Measurements from ENCODE around the gene ACOXL. TPM values are rescaled to one million over a fixed set of nuclear protein-coding genes. Genes with fewer than 3 reads are reported as not detected.

ACOXL gene
- total RNA-seq, 2 experiments from 2014 or later: not detected

DNA sequence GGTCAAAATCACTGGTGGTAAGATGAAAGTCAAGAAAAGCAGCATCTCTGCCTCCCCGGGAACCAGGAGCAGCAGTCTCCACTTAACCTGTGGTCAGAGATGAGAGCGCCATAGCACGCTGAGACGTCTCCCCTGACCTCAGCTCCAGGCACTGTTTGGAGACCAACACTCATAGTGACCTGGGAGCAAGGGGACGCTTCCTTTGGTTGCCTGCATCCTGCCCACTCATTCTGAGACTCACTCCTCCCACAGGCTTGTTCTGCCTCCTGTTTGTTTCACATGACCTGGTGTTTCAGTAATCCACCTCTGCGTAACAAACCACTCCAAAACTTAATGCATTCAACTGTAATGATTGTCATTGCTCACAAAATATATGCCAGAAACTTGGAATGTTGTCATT is 139.3 kb downstream of the ACOXL start:
- Mint-ChIP-seq H3K27me3 (peaks cover 9% of the 10 kb centered on the region), H3K36me3 (no peaks in the 10 kb centered on the region), H3K4me1 (peaks cover 51% of the 10 kb centered on the region), H3K4me3 (no peak overlapping the region), H3K27ac (no peak overlapping the region), H3K9me3 (no peaks in the 10 kb centered on the region)
- no peak for ATAC-seq (ENCODE audit: low read depth)
- POLR2A ChIA-PET: no interaction called here
- DNase-seq: no peak

DNA sequence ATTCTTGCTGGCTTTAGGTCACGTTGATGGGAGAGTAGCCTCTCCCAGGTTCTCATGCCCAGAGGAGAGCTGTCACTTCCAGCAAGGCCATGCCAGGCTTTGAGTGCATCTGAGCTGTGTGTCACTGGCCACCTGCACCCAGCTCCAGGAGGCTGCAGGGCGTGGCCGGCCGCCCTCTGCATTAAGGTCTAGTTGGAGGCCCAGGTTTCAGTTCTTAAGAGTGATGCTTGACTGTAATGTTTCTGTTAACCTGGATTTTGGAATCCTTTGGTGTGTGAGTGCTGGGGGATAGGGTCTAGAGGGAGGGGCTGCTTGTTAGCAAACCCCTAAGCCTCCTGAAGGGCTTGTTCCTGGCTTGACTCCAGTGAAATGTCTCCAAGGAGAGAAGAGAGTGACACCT is 140.1 kb downstream of the ACOXL start:
- H3K27ac Mint-ChIP-seq: no peak overlapping the region
- no peaks in the 10 kb centered on the region for H3K36me3 Mint-ChIP-seq
- H3K4me1 Mint-ChIP-seq: peaks cover 51% of the 10 kb centered on the region
- H3K27me3 Mint-ChIP-seq: peaks cover 4% of the 10 kb centered on the region
- no peaks in the 10 kb centered on the region for H3K9me3 Mint-ChIP-seq
- no peak overlapping the region for H3K4me3 Mint-ChIP-seq
- ATAC-seq (ENCODE audit: low read depth) (no peak), DNase-seq (no peak)
- POLR2A ChIA-PET: interaction anchor here (0.5 kb wide), 1 partner anchor 13 kb away, joined by 3 read pairs; no protein-coding TSS in a partner anchor

DNA sequence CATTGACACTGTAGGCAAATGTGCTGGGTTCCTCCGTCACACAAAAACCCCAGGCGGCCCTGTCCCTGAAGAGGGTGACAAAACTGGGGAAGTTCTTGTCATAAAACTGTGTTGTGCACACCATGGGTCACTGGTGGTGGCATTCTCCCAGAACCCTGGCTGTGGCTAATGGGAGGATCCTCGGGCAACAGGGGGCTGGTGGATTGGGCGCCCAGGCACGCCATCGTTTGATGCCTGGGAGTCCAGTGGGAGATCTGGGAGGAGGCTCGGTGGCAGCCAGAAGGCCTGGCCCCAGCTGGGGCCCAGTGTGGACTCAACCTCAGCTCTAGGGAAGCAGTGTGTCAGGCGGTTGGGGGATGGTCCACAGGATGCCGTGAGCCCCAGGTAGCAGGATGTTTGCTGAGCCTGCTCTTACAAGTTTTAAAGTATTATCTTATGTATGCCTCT is 140.7 kb downstream of the ACOXL start:
- H3K4me3 Mint-ChIP-seq: peak overlapping the region; percentile 13
- peaks cover 52% of the 10 kb centered on the region for H3K4me1 Mint-ChIP-seq
- H3K36me3 Mint-ChIP-seq: peaks cover 2% of the 10 kb centered on the region
- peak overlapping the region; percentile 61 for H3K27ac Mint-ChIP-seq
- peaks cover 4% of the 10 kb centered on the region for H3K27me3 Mint-ChIP-seq
- ATAC-seq (ENCODE audit: low read depth): peak; percentile 64
- no peak for DNase-seq
- POLR2A ChIA-PET: interaction anchor here (0.5 kb wide), 1 partner anchor 14 kb away, joined by 3 read pairs; no protein-coding TSS in a partner anchor
- peaks cover under 1% of the 10 kb centered on the region for H3K9me3 Mint-ChIP-seq

DNA sequence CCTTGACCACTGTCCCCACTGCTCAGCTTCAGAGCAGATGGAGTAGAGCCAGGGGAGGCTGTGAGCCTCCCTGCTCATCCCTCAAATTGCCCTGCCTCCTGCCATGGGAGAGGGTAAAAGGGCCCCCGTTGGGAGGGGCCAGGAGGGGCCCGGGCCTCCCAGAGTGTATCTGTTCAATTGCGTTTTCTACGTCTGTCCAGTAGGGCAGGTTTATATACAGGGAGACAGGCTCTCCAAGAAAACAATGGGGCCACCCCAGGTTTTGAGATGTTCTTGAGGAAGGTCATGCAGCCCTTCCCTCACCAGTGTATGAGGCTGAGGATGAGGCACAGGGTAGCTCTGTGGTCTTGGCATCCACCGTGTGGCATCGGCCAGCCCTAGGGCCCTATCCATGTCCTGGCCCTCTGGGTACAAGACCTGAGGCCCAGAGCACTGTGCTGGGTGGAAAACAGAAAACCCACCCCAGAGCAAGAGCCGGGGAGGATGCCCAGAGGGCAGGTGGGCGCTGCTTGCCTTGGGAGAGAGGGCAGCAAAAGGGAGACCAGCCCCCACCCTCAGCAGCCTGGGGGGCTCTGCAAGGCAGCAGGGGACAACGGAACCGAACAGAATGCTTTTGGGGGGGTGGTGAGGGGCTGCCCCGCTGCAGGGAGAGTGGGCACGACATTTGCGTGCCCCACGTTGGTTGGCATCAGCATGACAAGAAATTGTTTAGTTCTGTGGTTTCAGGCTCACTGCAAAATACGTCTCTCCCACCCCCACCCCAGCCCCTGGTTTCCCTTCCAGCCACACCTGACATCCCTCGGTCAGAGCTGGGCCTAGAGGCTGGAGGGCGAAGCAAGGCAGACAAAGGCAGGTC is 141.5 kb downstream of the ACOXL start:
- H3K27ac Mint-ChIP-seq: peak overlapping the region; percentile 61
- DNase-seq: no peak
- H3K27me3 Mint-ChIP-seq: no peaks in the 10 kb centered on the region

DNA sequence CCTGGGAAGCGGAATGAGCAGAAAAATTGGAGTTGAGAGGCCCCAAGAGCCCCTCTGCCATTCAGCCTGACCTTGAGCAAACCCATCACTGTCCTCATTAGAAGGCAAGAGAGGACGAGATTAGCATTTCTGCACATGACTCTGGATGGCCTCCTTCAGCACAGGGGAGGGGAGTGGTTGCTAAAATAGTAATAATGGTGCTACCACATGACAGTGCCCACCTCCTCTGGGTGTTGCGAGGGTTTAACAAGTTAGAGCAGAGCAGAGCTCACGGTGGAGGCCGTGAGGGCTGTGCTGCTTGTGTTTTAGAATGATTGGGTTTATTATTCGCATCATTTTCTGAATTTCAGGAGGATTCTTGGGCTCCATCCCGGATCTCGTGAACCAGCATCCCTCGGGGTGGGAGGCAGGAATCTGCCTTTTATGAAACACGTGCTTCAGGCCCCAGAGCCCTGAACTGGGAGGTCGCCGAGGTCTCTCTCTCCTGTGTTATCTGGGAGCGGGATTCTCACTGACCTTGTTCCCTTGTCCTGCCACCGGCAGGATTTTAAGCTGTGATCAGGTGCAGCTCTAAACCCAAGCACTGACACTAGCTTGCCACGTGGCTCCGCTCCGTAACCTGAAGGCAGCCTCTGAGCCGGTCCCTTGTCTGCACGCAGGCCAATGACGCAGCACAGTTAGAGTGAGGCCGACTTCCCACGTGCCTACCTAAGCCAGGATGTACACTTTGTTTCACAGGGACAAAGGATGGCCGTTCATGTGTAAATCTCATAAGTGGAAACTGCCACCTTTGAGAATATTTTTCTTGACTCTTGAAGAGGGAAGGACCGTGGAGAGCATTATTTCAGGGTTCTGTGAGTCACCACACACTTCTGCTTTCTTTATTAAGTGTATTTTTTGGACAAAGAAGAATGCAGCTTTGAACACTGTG is 142.3 kb downstream of the ACOXL start:
- H3K36me3 Mint-ChIP-seq: peaks cover 12% of the 10 kb centered on the region
- DNase-seq (no peak), ATAC-seq (ENCODE audit: low read depth) (no peak)
- peaks cover 8% of the 10 kb centered on the region for H3K9me3 Mint-ChIP-seq
- H3K4me3 Mint-ChIP-seq: no peak overlapping the region
- POLR2A ChIA-PET: no interaction called here
- no peak overlapping the region for H3K27ac Mint-ChIP-seq
- H3K27me3 Mint-ChIP-seq: no peaks in the 10 kb centered on the region
- peaks cover 39% of the 10 kb centered on the region for H3K4me1 Mint-ChIP-seq

More for the DNA sequence above, 141.5 kb downstream of the ACOXL start:
- POLR2A ChIA-PET: no interaction called here
- H3K4me3 Mint-ChIP-seq: no peak overlapping the region
- H3K4me1 Mint-ChIP-seq: peaks cover 48% of the 10 kb centered on the region
- no peak for ATAC-seq (ENCODE audit: low read depth)
- H3K9me3 Mint-ChIP-seq: peaks cover 2% of the 10 kb centered on the region
- peaks cover 6% of the 10 kb centered on the region for H3K36me3 Mint-ChIP-seq

DNA sequence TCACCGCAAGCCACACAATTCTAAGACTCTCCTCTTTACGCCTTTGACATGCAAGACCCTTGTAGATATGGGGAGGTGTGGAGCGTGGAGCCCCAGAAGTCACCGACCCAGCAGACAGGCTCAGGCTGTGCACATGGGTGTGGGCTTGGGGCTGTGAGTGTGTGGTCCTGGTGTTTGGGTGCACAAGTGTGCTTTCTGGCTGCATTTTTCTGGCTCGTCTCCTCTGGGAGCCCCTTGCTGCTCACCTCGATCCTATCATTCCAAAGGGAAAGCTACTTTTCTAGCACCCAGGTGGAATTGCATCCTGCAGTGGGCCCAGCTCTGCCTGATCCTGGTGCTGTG is 143.0 kb downstream of the ACOXL start:
- POLR2A ChIA-PET: no interaction called here
- Mint-ChIP-seq H3K27me3 (peaks cover 3% of the 10 kb centered on the region), H3K4me1 (peaks cover 37% of the 10 kb centered on the region), H3K4me3 (no peak overlapping the region), H3K36me3 (peaks cover 12% of the 10 kb centered on the region), H3K27ac (no peak overlapping the region), H3K9me3 (peaks cover 10% of the 10 kb centered on the region)
- DNase-seq: no peak
- no peak for ATAC-seq (ENCODE audit: low read depth)

DNA sequence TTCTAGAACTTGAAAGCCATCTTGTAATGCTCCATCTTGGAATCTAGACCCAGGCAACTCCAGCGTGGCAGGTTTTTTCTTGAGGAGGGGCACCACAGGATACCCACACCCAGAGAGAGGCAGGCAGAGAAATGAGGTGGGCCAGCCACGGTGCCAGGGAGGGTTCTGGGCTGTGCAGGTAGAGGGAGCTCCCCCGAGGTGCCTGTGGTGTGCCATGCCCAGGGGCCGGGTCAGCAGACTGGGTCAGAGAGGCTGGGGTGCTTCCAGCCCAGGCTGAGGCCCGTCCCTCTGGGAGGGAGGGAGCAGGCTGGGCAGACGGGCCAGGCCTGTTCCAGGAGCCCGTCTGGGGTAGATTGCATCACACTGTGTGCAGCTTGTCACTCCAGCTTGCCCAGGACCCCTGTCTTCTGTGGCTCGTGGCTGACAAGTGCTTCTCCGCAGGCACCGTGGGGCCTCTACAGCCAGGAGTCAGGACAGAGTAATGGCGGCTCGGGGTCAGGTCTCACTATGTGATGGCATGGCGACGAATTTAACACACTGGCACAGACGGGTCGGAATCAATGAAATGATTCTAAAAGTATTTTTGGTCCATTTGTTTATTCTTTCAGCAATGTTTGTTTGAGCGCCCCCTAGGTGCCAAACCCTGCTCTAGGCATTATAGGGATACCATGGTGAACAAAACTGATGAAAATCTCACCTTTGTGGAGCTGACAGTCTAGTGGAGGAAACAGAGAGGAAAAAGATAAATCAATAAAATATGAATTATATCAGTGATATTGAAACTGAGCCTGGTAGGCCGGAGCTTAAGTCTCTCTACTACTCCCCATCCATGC is 144.0 kb downstream of the ACOXL start:
- H3K27me3 Mint-ChIP-seq: peaks cover 3% of the 10 kb centered on the region
- POLR2A ChIA-PET: interaction anchor here (2.5 kb wide), 1 partner anchor 17 kb away, joined by 19 read pairs; no protein-coding TSS in a partner anchor
- ATAC-seq (ENCODE audit: low read depth) (no peak), DNase-seq (no peak)
- peak overlapping the region; percentile 84 for H3K27ac Mint-ChIP-seq
- peaks cover 32% of the 10 kb centered on the region for H3K4me1 Mint-ChIP-seq
- H3K9me3 Mint-ChIP-seq: peaks cover 14% of the 10 kb centered on the region
- H3K4me3 Mint-ChIP-seq: peak overlapping the region; percentile 70
- peaks cover 13% of the 10 kb centered on the region for H3K36me3 Mint-ChIP-seq

DNA sequence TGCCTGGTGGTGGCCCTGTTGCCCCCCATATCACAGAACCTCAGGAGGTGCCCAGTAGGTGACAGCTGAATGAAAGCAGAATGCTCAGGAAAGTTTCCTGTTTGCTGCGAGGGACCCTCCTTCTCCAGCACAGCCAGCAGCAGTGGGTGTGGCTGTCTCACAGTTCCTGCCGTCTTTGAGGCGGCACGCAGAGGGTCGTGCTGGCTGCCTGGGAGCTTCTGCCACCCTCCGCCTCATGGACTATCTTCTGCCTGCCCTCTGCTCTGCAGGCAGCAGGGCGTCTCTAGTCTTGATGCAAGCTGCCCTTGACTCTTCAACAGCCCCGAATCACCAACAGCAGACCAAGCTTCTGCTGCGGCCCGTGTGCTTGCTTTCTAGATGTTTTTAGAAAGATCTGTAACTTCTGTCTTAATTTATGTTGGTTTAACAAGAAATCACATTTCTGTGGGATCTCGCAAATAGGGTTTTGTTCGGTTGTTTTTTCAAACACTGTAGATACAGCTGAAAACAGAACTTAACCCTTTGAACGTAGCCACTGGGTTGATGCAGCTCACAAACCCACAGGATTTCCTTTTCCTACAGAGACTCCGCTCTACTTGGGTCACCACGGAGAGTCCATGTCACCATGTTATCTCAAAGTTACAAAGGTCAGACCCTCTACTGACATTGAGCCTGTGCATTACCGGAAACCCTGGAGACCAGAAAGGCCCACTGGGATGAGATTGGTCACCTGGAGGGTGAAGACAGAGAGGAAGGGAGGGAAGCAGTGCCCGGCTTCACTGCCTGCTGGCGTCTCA is 144.9 kb downstream of the ACOXL start:
- Mint-ChIP-seq H3K27ac (peak overlapping the region; percentile 84), H3K4me3 (peak overlapping the region; percentile 70), H3K4me1 (peaks cover 34% of the 10 kb centered on the region), H3K36me3 (peaks cover 21% of the 10 kb centered on the region), H3K27me3 (peaks cover 3% of the 10 kb centered on the region), H3K9me3 (peaks cover 21% of the 10 kb centered on the region)
- POLR2A ChIA-PET: interaction anchor here (0.7 to 2.5 kb wide), 2 partner anchors 18 to 25 kb away, joined by 4 to 19 read pairs; no protein-coding TSS in a partner anchor
- DNase-seq (no peak), ATAC-seq (ENCODE audit: low read depth) (peak; percentile 51)

DNA sequence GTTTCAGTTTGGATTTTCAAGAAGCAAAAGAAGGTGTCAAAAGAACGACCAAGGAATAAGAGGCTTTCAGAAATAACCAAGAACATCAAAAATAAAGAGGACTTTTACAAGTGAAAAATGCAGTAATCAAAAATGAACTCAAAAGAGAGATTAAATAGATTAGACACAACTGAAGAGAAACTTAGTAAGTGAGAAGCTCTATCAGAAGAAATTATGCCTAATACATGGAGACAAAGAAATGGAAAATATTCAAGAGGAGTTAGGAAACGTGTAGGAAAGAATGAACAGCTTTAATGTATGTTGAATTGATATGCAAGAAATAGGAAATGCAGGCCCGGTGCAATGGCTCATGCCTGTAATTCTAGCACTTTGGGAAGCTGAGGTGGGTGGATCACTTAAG is 145.8 kb downstream of the ACOXL start:
- no peak overlapping the region for H3K4me3 Mint-ChIP-seq
- POLR2A ChIA-PET: interaction anchor here (2.5 kb wide), 1 partner anchor 19 kb away, joined by 19 read pairs; no protein-coding TSS in a partner anchor
- H3K9me3 Mint-ChIP-seq: peaks cover 21% of the 10 kb centered on the region
- peaks cover 29% of the 10 kb centered on the region for H3K4me1 Mint-ChIP-seq
- no peak overlapping the region for H3K27ac Mint-ChIP-seq
- ATAC-seq (ENCODE audit: low read depth) (no peak), DNase-seq (no peak)
- H3K36me3 Mint-ChIP-seq: peaks cover 21% of the 10 kb centered on the region
- peaks cover 3% of the 10 kb centered on the region for H3K27me3 Mint-ChIP-seq

DNA sequence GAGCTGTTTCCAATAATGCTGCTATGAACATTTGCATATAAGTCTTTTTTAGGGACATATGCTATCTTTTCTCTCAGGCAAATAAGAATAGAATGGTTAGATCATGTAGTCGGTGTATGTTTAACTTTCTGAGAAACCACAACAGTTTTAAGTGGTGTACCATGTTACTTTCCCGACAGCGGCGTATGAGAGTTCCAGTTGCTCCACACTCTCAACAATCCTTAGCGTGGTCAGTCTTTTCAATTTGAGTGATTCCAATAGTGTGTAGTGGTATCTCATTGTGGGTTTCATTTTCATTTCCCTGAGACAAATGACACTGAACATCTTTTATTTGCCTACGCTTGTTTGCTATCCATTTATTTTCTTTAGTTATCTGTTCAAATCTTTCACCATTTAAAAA is 149.5 kb downstream of the ACOXL start:
- peaks cover 21% of the 10 kb centered on the region for H3K36me3 Mint-ChIP-seq
- H3K27me3 Mint-ChIP-seq: peaks cover 6% of the 10 kb centered on the region
- peaks cover 16% of the 10 kb centered on the region for H3K4me1 Mint-ChIP-seq
- DNase-seq (no peak), ATAC-seq (ENCODE audit: low read depth) (no peak)
- no peak overlapping the region for H3K4me3 Mint-ChIP-seq
- POLR2A ChIA-PET: no interaction called here
- peaks cover 21% of the 10 kb centered on the region for H3K9me3 Mint-ChIP-seq
- H3K27ac Mint-ChIP-seq: no peak overlapping the region

DNA sequence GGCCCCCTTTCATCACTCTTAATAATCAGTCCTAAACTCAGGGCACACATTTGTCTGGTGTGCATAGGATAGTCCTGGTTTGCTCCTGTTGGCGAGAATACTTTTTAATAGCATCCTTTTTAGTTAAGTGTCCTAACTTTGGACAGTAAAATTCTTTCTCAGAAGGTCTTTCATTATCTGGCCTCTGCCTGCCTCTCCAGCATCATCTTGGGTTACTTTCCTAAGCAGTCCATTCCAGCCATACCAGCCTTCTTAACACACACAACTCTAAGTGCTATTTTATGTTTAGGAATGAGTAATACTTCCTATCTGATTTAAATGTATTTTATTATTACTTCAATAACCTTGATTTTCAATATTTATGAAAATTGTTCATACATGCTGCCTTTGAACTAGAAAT is 151.0 kb downstream of the ACOXL start:
- Mint-ChIP-seq H3K27me3 (peaks cover 6% of the 10 kb centered on the region), H3K4me1 (peaks cover 9% of the 10 kb centered on the region), H3K27ac (no peak overlapping the region), H3K36me3 (peaks cover 16% of the 10 kb centered on the region), H3K4me3 (no peak overlapping the region), H3K9me3 (peaks cover 19% of the 10 kb centered on the region)
- no peak for ATAC-seq (ENCODE audit: low read depth)
- no peak for DNase-seq
- POLR2A ChIA-PET: no interaction called here

DNA sequence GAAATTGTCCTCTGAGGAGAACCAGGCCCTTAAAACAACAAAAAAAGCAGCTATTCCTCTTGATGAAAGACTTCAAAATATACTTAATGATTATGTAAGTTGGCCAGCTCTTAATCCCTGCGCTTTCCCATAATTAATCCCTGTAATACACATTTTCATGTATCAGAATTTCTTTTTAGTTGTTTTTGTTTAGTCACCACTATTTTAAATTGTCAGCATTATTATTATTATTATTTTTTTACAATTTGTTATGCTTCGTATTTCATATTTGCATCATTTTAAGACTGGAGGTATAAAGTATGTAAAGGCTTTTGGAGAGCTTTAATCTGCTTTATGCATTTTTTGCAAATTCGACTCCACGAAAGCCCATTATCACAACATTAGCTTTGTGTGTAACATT is 152.9 kb downstream of the ACOXL start:
- Mint-ChIP-seq H3K4me3 (no peak overlapping the region), H3K36me3 (peaks cover 11% of the 10 kb centered on the region), H3K27me3 (peaks cover 15% of the 10 kb centered on the region), H3K27ac (no peak overlapping the region), H3K4me1 (peaks cover 9% of the 10 kb centered on the region), H3K9me3 (peaks cover 13% of the 10 kb centered on the region)
- POLR2A ChIA-PET: no interaction called here
- DNase-seq: no peak
- ATAC-seq (ENCODE audit: low read depth): no peak

Measured in activated naive CD8-positive, alpha-beta T cell treated with anti-CD3 and anti-CD28 coated beads, Interleukin-2, amount 10 ng/mL, durations not matched to agents 7 days and 5 days (primary cell).